ENCODE data around the gene MYO19.

GRCh38 chr17:36464765-36465088 lies 69.9 kb downstream of the MYO19 start:
- TF ChIP-seq, protein P1, sequence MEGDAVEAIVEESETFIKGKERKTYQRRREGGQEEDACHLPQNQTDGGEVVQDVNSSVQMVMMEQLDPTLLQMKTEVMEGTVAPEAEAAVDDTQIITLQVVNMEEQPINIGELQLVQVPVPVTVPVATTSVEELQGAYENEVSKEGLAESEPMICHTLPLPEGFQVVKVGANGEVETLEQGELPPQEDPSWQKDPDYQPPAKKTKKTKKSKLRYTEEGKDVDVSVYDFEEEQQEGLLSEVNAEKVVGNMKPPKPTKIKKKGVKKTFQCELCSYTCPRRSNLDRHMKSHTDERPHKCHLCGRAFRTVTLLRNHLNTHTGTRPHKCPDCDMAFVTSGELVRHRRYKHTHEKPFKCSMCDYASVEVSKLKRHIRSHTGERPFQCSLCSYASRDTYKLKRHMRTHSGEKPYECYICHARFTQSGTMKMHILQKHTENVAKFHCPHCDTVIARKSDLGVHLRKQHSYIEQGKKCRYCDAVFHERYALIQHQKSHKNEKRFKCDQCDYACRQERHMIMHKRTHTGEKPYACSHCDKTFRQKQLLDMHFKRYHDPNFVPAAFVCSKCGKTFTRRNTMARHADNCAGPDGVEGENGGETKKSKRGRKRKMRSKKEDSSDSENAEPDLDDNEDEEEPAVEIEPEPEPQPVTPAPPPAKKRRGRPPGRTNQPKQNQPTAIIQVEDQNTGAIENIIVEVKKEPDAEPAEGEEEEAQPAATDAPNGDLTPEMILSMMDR (IDR thresholded peaks at IDR 0.05; ENCODE audit: low read length), result no peak
- TF ChIP-seq EZH2 (optimal IDR thresholded peaks at IDR 0.05; ENCODE audit: low read depth, low read length) (no peak), EZH2phosphoT487 (IDR thresholded peaks at IDR 0.05; ENCODE audit: low read length) (no peak)
